OCI-LY1 (cell line): ENCODE results near the gene PRPF38B.
A peak's percentile ranks its signal among the peaks of the same experiment; 100 is the strongest.

Source experiments
- H2AFZ ChIP-seq: fragments of 200-600 bp; sonication (generic), shearing (Covaris generic); 2 replicates; pipeline ENCODE4 v1.6.0; 2014; ENCODE audit warnings: antibody characterized with exemption, mild to moderate bottlenecking, low read length
- H3F3A ChIP-seq: fragments of 200-600 bp; sonication (generic), shearing (Covaris generic); 2 replicates; pipeline ENCODE4 v1.6.0; 2014; ENCODE audit warnings: mild to moderate bottlenecking, antibody characterized with exemption, low read length, moderate library complexity; ENCODE audit not compliant: insufficient read depth
- H3K27ac ChIP-seq: fragments of 200-600 bp; sonication (generic); 2 replicates; pipeline ENCODE4 v1.5.1; 2014; ENCODE audit warnings: low read length, mixed run types, mild to moderate bottlenecking, low read depth; ENCODE audit not compliant: poor library complexity, severe bottlenecking
- H3K27me3 ChIP-seq: fragments of 200-600 bp; sonication (generic); 2 replicates; pipeline ENCODE4 v1.6.0; 2014; ENCODE audit warnings: antibody characterized with exemption, mild to moderate bottlenecking, low read length, moderate library complexity; ENCODE audit not compliant: insufficient read depth
- H3K36me3 ChIP-seq: fragments of 200-600 bp; sonication (generic); 2 replicates; pipeline ENCODE4 v1.6.1; 2014; ENCODE audit warnings: mild to moderate bottlenecking, antibody characterized with exemption, low read length, moderate library complexity, mixed read lengths; ENCODE audit not compliant: insufficient read depth
- H3K4me1 ChIP-seq: fragments of 200-600 bp; sonication (generic); 2 replicates; pipeline ENCODE4 v1.5.1; 2014; ENCODE audit warnings: mild to moderate bottlenecking, low read length, moderate library complexity; ENCODE audit not compliant: insufficient read depth, severe bottlenecking
- H3K4me2 ChIP-seq: fragments of 200-600 bp; sonication (generic), shearing (Covaris generic); 2 replicates; pipeline ENCODE4 v1.6.1; 2014; ENCODE audit warnings: low read length
- H3K4me3 ChIP-seq: fragments of 200-600 bp; sonication (generic); 2 replicates; pipeline ENCODE4 v1.5.1; 2014; ENCODE audit warnings: low read length, low read depth, mild to moderate bottlenecking, mixed read lengths; ENCODE audit not compliant: poor library complexity, severe bottlenecking
- H3K79me2 ChIP-seq: fragments of 200-600 bp; shearing (Covaris generic); 2 replicates; pipeline ENCODE4 v1.6.1; 2016; ENCODE audit warnings: mixed run types, low read length, mixed read lengths; ENCODE audit not compliant: insufficient read depth
- H3K9ac ChIP-seq: fragments of 200-600 bp; sonication (generic), shearing (Covaris generic); 2 replicates; pipeline ENCODE4 v1.6.1; 2014; ENCODE audit warnings: mild to moderate bottlenecking, low read length, mixed read lengths
- H3K9me2 ChIP-seq: fragments of 200-600 bp; sonication (generic), shearing (Covaris generic); 2 replicates; pipeline ENCODE4 v1.6.1; 2014; ENCODE audit warnings: low read depth, mild to moderate bottlenecking, low read length, mixed read lengths
- H3K9me3 ChIP-seq: fragments of 200-600 bp; shearing (Covaris generic); 2 replicates; pipeline ENCODE4 v1.6.1; 2014; ENCODE audit warnings: low read length, mixed read lengths
- H4K20me1 ChIP-seq: fragments of 200-600 bp; sonication (generic), shearing (Covaris generic); 2 replicates; pipeline ENCODE4 v1.6.0; 2016; ENCODE audit warnings: mild to moderate bottlenecking, low read length; ENCODE audit not compliant: insufficient read depth
- CTCF ChIP-seq: fragments of 200-600 bp; sonication (generic), shearing (Covaris generic); IDR thresholded peaks from 2 replicates; pipeline ENCODE4 v1.5.1; 2017; ENCODE audit warnings: mild to moderate bottlenecking, antibody characterized with exemption, low read length, moderate library complexity, mixed read lengths
- EZH2 ChIP-seq: fragments of 200-600 bp; sonication (generic), shearing (Covaris generic); IDR thresholded peaks from 2 replicates; pipeline ENCODE4 v1.8.0; 2017; ENCODE audit warnings: borderline replicate concordance, mixed run types, mild to moderate bottlenecking, antibody characterized with exemption, low read length, moderate library complexity, mixed read lengths

The PRPF38B gene, protein sequence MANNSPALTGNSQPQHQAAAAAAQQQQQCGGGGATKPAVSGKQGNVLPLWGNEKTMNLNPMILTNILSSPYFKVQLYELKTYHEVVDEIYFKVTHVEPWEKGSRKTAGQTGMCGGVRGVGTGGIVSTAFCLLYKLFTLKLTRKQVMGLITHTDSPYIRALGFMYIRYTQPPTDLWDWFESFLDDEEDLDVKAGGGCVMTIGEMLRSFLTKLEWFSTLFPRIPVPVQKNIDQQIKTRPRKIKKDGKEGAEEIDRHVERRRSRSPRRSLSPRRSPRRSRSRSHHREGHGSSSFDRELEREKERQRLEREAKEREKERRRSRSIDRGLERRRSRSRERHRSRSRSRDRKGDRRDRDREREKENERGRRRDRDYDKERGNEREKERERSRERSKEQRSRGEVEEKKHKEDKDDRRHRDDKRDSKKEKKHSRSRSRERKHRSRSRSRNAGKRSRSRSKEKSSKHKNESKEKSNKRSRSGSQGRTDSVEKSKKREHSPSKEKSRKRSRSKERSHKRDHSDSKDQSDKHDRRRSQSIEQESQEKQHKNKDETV

GRCh38 chr1:108691942-108692723 lies at the start of gene PRPF38B:
TSS of gene PRPF38B (plus strand) at chr1:108692310. CDS start at chr1:108692592, 282 bp downstream.
- peak within 1 kb of the TSS; percentile 87 for H3K27ac ChIP-seq
- H2AFZ ChIP-seq: no peak within 1 kb of the TSS
- TF ChIP-seq EZH2: no peak
- no peak for TF ChIP-seq CTCF

GRCh38 chr1:108643492-108644335 lies 48.4 kb upstream of the PRPF38B start:
- H3F3A ChIP-seq: no peaks in the 10 kb centered on the region
- peaks cover 13% of the 10 kb centered on the region for H3K4me1 ChIP-seq
- no peak overlapping the region for H3K4me3 ChIP-seq
- no peaks in the 10 kb centered on the region for H3K79me2 ChIP-seq
- H3K9me3 ChIP-seq: no peaks in the 10 kb centered on the region
- peaks cover 7% of the 10 kb centered on the region for H3K36me3 ChIP-seq
- no peaks in the 10 kb centered on the region for H3K27me3 ChIP-seq
- no peak overlapping the region for H3K9ac ChIP-seq
- TF ChIP-seq EZH2 (no peak), CTCF (peak; percentile 67)
- no peak overlapping the region for H3K4me2 ChIP-seq
- no peak overlapping the region for H2AFZ ChIP-seq
- no peaks in the 10 kb centered on the region for H4K20me1 ChIP-seq
- H3K9me2 ChIP-seq: no peaks in the 10 kb centered on the region
- H3K27ac ChIP-seq: no peak overlapping the region

More at GRCh38 chr1:108691942-108692723, at the start of gene PRPF38B:
- H3K4me1 ChIP-seq: peaks cover 31% of the 10 kb centered on the region
- H3K79me2 ChIP-seq: peaks cover 39% of the 10 kb centered on the region
- peak within 1 kb of the TSS; percentile 78 for H3K4me3 ChIP-seq
- H3K36me3 ChIP-seq: peaks cover 31% of the 10 kb centered on the region
- no peaks in the 10 kb centered on the region for H3F3A ChIP-seq
- H4K20me1 ChIP-seq: 0 out of 2 replicates have a peak, but pooled peaks cover 2% of the 10 kb centered on the region
- peak within 1 kb of the TSS; percentile 82 for H3K4me2 ChIP-seq
- H3K9me3 ChIP-seq: no peaks in the 10 kb centered on the region
- no peaks in the 10 kb centered on the region for H3K9me2 ChIP-seq
- no peaks in the 10 kb centered on the region for H3K27me3 ChIP-seq
- H3K9ac ChIP-seq: peak within 1 kb of the TSS; percentile 87

DNA sequence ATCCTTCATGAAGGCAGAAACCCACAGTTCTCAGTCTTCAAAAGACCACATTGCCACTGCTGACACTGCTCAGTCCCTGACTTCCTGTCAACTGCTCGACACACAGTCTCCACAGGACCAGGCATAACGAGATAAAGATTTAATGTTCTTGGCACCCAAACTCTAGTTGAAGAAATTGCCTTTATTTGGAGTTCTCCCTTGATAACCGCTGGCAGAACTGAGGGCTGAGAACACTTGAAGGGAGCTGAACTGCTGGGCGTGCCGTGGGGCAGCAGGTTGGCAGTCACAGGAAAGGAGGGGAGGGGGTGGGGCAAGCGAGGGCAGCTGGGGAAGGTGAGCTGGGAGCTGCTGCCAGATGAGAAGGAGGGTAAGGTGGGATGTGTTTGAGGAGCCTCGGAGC lies 47.1 kb upstream of the PRPF38B start:
- peaks cover 13% of the 10 kb centered on the region for H3K4me1 ChIP-seq

More for the DNA sequence above, 47.1 kb upstream of the PRPF38B start:
- no peak overlapping the region for H3K4me2 ChIP-seq
- no peaks in the 10 kb centered on the region for H3K79me2 ChIP-seq
- H3K27ac ChIP-seq: no peak overlapping the region
- H3K9ac ChIP-seq: no peak overlapping the region
- H2AFZ ChIP-seq: no peak overlapping the region
- no peaks in the 10 kb centered on the region for H3K9me2 ChIP-seq
- H3K9me3 ChIP-seq: no peaks in the 10 kb centered on the region
- no peak for TF ChIP-seq EZH2
- no peak for TF ChIP-seq CTCF
- H3F3A ChIP-seq: no peaks in the 10 kb centered on the region
- H3K27me3 ChIP-seq: no peaks in the 10 kb centered on the region
- H3K4me3 ChIP-seq: no peak overlapping the region
- peaks cover 12% of the 10 kb centered on the region for H3K36me3 ChIP-seq
- H4K20me1 ChIP-seq: no peaks in the 10 kb centered on the region
